GM12878 (cell line): Measurements from ENCODE around the gene TMEM131L. TPM values are rescaled to one million over a fixed set of nuclear protein-coding genes. Genes with fewer than 3 reads are reported as not detected.

Experiments
- CUX1 ChIP-seq: IDR thresholded peaks from 2 replicates; pipeline ENCODE4 v1.6.1; 2012; ENCODE audit warnings: improper control_type of control experiment, low read depth, low read length; ENCODE audit not compliant: insufficient replicate concordance
- HCFC1 ChIP-seq: fragments of 150-350 bp; IDR thresholded peaks from 2 replicates; pipeline ENCODE4 v1.6.1; 2014; ENCODE audit warnings: low read length
- HDAC6 ChIP-seq: fragments of 200-600 bp; sonication (generic); IDR thresholded peaks from one replicate; pipeline ENCODE4 v1.8.0; 2017; ENCODE audit warnings: antibody characterized with exemption; ENCODE audit not compliant: unreplicated experiment
- JUNB ChIP-seq: IDR thresholded peaks from 2 replicates; pipeline ENCODE4 v1.6.1; 2016; ENCODE audit warnings: antibody characterized with exemption, mild to moderate bottlenecking
- KAT2A ChIP-seq: conservative IDR thresholded peaks from 2 replicates; pipeline ENCODE4 v1.6.1; 2011; ENCODE audit warnings: low read depth, low read length; ENCODE audit not compliant: control insufficient read depth
- PBX3 ChIP-seq: IDR thresholded peaks from 2 replicates; pipeline ENCODE4 v1.6.1; 2011; ENCODE audit warnings: mild to moderate bottlenecking, low read depth, low read length, moderate library complexity; ENCODE audit not compliant: insufficient replicate concordance
- PML ChIP-seq: IDR thresholded peaks from 2 replicates; pipeline ENCODE4 v1.6.1; 2012; ENCODE audit warnings: low read length, inconsistent platforms
- RAD21 ChIP-seq: IDR thresholded peaks from 2 replicates; pipeline ENCODE4 v1.6.1; 2011; ENCODE audit warnings: mild to moderate bottlenecking, low read depth, low read length, moderate library complexity; ENCODE audit not compliant: insufficient read depth
- SMC3 ChIP-seq: IDR thresholded peaks from 2 replicates; pipeline ENCODE4 v1.6.1; 2011; ENCODE audit warnings: low read length, improper control_type of control experiment, borderline replicate concordance
- TAF1 ChIP-seq: IDR thresholded peaks from 2 replicates; pipeline ENCODE4 v1.6.1; 2011; ENCODE audit warnings: mild to moderate bottlenecking, low read depth, low read length, borderline replicate concordance
- TARDBP ChIP-seq: IDR thresholded peaks from 2 replicates; pipeline ENCODE4 v1.6.1; 2016; ENCODE audit warnings: borderline replicate concordance
- ZBTB40 ChIP-seq: fragments of 450-650 bp; IDR thresholded peaks from 2 replicates; pipeline ENCODE4 v1.6.1; 2016; ENCODE audit warnings: mild to moderate bottlenecking, moderate library complexity, borderline replicate concordance
- ZNF207 ChIP-seq: fragments of 450-650 bp; IDR thresholded peaks from 2 replicates; pipeline ENCODE4 v1.6.1; 2014; ENCODE audit warnings: antibody characterized with exemption, mild to moderate bottlenecking, borderline replicate concordance
- polyA plus RNA-seq, 11 experiments: library from polyadenylated mRNA; depleted of rRNA in 4 of 11; unstranded in 6 of 11; stranded (reverse) in 5 of 11; fragments of >200 nt; fragmentation: Nextera tagmentation in 4 of 11; fragmentation: Illumina TruSeq in 1 of 11; extraction: Ambion mirVana in 4 of 11; extraction: Trizol in 1 of 11; gene quantifications; 1 replicate in 1 of 11; 2 replicates in 10 of 11; pipeline versions ENCODE4 v1.2.1 to v1.2.3, GENCODE V29; 2011 to 2016; ENCODE audit warnings: inconsistent platforms in 2 of 11, missing spikeins in 2 of 11, low read depth in 1 of 11
- total RNA-seq, 4 experiments: library from RNA; depleted of rRNA in 3 of 4; stranded (reverse); fragments of >200 nt in 3 of 4; fragmentation: Illumina TruSeq in 1 of 4; extraction: Trizol in 1 of 4; gene quantifications; 2 replicates each; pipeline versions ENCODE4 v1.2.1 to v1.2.3, GENCODE V29; 2013 to 2021
- TF ChIP-seq, protein P1 (sequence below): fragments of 450-650 bp; formaldehyde crosslinking; IDR thresholded peaks from 2 replicates; pipeline ENCODE4 v1.5.0; 2022; ENCODE audit warnings: mild to moderate bottlenecking, missing genetic modification characterization

Gene TMEM131L
- total and polyA plus RNA-seq, 10 of the 15 experiments (the other 5 are each of a cell fraction or from before 2014, with no cell fraction given), result 8.5 to 101 (median 74.4) TPM

- TF ChIP-seq CUX1, result no peak
- TF ChIP-seq JUNB, result no peak
- no peak for TF ChIP-seq SMC3
- TF ChIP-seq RAD21, result peak; percentile 7; the same call in 1 of the 2 replicates
- no peak for TF ChIP-seq TARDBP
- no peak for TF ChIP-seq PML
- no peak for TF ChIP-seq HDAC6
- no peak for TF ChIP-seq TAF1
- TF ChIP-seq HCFC1, result no peak
- TF ChIP-seq, protein P1, sequence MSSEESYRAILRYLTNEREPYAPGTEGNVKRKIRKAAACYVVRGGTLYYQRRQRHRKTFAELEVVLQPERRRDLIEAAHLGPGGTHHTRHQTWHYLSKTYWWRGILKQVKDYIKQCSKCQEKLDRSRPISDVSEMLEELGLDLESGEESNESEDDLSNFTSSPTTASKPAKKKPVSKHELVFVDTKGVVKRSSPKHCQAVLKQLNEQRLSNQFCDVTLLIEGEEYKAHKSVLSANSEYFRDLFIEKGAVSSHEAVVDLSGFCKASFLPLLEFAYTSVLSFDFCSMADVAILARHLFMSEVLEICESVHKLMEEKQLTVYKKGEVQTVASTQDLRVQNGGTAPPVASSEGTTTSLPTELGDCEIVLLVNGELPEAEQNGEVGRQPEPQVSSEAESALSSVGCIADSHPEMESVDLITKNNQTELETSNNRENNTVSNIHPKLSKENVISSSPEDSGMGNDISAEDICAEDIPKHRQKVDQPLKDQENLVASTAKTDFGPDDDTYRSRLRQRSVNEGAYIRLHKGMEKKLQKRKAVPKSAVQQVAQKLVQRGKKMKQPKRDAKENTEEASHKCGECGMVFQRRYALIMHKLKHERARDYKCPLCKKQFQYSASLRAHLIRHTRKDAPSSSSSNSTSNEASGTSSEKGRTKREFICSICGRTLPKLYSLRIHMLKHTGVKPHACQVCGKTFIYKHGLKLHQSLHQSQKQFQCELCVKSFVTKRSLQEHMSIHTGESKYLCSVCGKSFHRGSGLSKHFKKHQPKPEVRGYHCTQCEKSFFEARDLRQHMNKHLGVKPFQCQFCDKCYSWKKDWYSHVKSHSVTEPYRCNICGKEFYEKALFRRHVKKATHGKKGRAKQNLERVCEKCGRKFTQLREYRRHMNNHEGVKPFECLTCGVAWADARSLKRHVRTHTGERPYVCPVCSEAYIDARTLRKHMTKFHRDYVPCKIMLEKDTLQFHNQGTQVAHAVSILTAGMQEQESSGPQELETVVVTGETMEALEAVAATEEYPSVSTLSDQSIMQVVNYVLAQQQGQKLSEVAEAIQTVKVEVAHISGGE (CRISPR knock-in tag), result no peak
- TF ChIP-seq KAT2A, result no peak
- TF ChIP-seq ZNF207, result no peak
- TF ChIP-seq ZBTB40, result no peak
- TF ChIP-seq PBX3, result no peak
Measured at GRCh38 chr4:153521478-153521877, 55.3 kb downstream of the TMEM131L start (continued).
